Tongue (tissue), 2 donors: Measurements from ENCODE around the gene SFXN1. TPM values are rescaled to one million over a fixed set of nuclear protein-coding genes. Genes with fewer than 3 reads are reported as not detected.
A peak's percentile ranks its signal among the peaks of the same experiment; 100 is the strongest.
"Not testable (repeated sequence)": the region's sequence is repeated elsewhere in the genome, so short reads cannot be mapped to it uniquely, and the experiment has no call there.

ENCODE experiments used
- DNase-seq: peaks from one replicate; pipeline ENCODE4 v3.0.0-alpha.2; 2015
- total RNA-seq: library from RNA; depleted of rRNA; stranded (reverse); fragments of >200 nt; gene quantifications from one replicate; pipeline ENCODE4 v1.2.3, GENCODE V29; 2014

Gene SFXN1
- total RNA-seq, 1 donor from 2014 or later: 38.5 TPM

GRCh38 chr5:175494264-175495183 is 16.2 kb downstream of the SFXN1 start:
- DNase-seq: no peak

GRCh38 chr5:175501759-175502158 is 23.4 kb downstream of the SFXN1 start:
- no peak for DNase-seq

GRCh38 chr5:175507671-175508070 is 29.3 kb downstream of the SFXN1 start:
- DNase-seq: not testable (repeated sequence)

GRCh38 chr5:175508896-175509295 is 30.5 kb downstream of the SFXN1 start:
- DNase-seq: no peak

- DNase-seq: no peak
Observed at GRCh38 chr5:175513297-175513696, 34.9 kb downstream of the SFXN1 start.

- no peak for DNase-seq
Observed at GRCh38 chr5:175513726-175514125, 35.4 kb downstream of the SFXN1 start.

GRCh38 chr5:175516933-175517823 is 38.8 kb downstream of the SFXN1 start:
- no peak for DNase-seq

GRCh38 chr5:175517824-175518450 is 39.6 kb downstream of the SFXN1 start:
- no peak for DNase-seq

GRCh38 chr5:175519006-175519405 is 40.6 kb downstream of the SFXN1 start:
- no peak for DNase-seq

- DNase-seq: no peak
Observed at GRCh38 chr5:175520321-175520720, 42.0 kb downstream of the SFXN1 start.

GRCh38 chr5:175520873-175521272 is 42.5 kb downstream of the SFXN1 start:
- no peak for DNase-seq

GRCh38 chr5:175521313-175521833 is 43.0 kb downstream of the SFXN1 start:
- no peak for DNase-seq

- DNase-seq: no peak
Observed at GRCh38 chr5:175523292-175523691, 44.9 kb downstream of the SFXN1 start.

- no peak for DNase-seq
Observed at GRCh38 chr5:175524211-175524610, 45.9 kb downstream of the SFXN1 start.

- no peak for DNase-seq
Observed at GRCh38 chr5:175526691-175527090, 48.3 kb downstream of the SFXN1 start.

GRCh38 chr5:175531361-175531760 is 53.0 kb downstream of the SFXN1 start:
- DNase-seq: no peak

- peak; percentile 80 for DNase-seq
Observed at GRCh38 chr5:175534070-175534932, 55.9 kb downstream of the SFXN1 start.

- DNase-seq: not testable (repeated sequence)
Observed at GRCh38 chr5:175535331-175535730, 57.0 kb downstream of the SFXN1 start.

GRCh38 chr5:175535796-175536195 is 57.4 kb downstream of the SFXN1 start:
- DNase-seq: no peak

- DNase-seq: no peak
Observed at GRCh38 chr5:175538576-175538975, 60.2 kb downstream of the SFXN1 start.

- DNase-seq: no peak
Observed at GRCh38 chr5:175539936-175540335, 61.6 kb downstream of the SFXN1 start.
